Gastrocnemius medialis (tissue), 4 donors: ENCODE results near the gene FBXO5. TPM values are rescaled to one million over a fixed set of nuclear protein-coding genes. Genes with fewer than 3 reads are reported as not detected.
"Not testable (repeated sequence)": the region's sequence is repeated elsewhere in the genome, so short reads cannot be mapped to it uniquely, and the experiment has no call there.

Experiments
- ATAC-seq, 2 donors: fragments of 150-250 bp; one replicate each; pipeline ENCODE4 v1.9.1; 2016
- DNase-seq, 2 donors: peaks; one replicate each; pipeline ENCODE4 v3.0.0-alpha.2; 2019
- H3K27ac ChIP-seq, 4 donors: fragments of 200-600 bp; sonication (generic); 1 replicate in 1 of 4; 2 replicates in 3 of 4; pipeline ENCODE4 v1.5.1; 2016 to 2018; ENCODE audit warnings: mild to moderate bottlenecking in 2 of 4, moderate library complexity in 1 of 4
- H3K27me3 ChIP-seq, 3 donors: fragments of 200-600 bp; sonication (generic) in 2 of 3; 1 replicate in 1 of 3; 2 replicates in 2 of 3; pipeline versions ENCODE4 v1.5.1 to v1.6.0; 2016 to 2019; ENCODE audit warnings: mild to moderate bottlenecking in 1 of 3, moderate library complexity in 1 of 3
- H3K36me3 ChIP-seq, 2 donors: fragments of 200-600 bp; sonication (generic) in 1 of 2; one replicate each; pipeline ENCODE4 v1.5.1; 2017 to 2018
- H3K4me1 ChIP-seq, 2 donors: fragments of 200-600 bp; sonication (generic) in 1 of 2; one replicate each; pipeline ENCODE4 v1.5.1; 2016 to 2017; ENCODE audit warnings: mild to moderate bottlenecking in 2 of 2
- H3K4me3 ChIP-seq, 4 donors: fragments of 200-600 bp; sonication (generic) in 3 of 4; 1 replicate in 1 of 4; 2 replicates in 3 of 4; pipeline ENCODE4 v1.5.1; 2016 to 2019; ENCODE audit warnings: mild to moderate bottlenecking in 2 of 4
- H3K9me3 ChIP-seq, 3 donors: fragments of 200-600 bp; sonication (generic) in 2 of 3; 1 replicate in 1 of 3; 2 replicates in 2 of 3; pipeline ENCODE4 v1.5.1; 2016 to 2019
- POLR2A ChIP-seq, 2 donors: fragments of 450-650 bp; IDR thresholded peaks; one replicate each; pipeline ENCODE4 v1.6.1; 2017; ENCODE audit warnings: antibody characterized with exemption in 2 of 2, mild to moderate bottlenecking in 2 of 2, moderate library complexity in 2 of 2
- in situ Hi-C, 4 donors: fragments of 200-750 bp; cut with MboI; loops; one replicate each; pipeline versions ENCODE4 v1.15.0 to v1.8.0; 2017; ENCODE audit warnings: low sequenced_read_pairs in 4 of 4
- intact Hi-C: fragments of 100-400 bp; cut with DNase I; formaldehyde crosslinking; loops from one replicate; pipeline ENCODE4 v1.15.1; 2023; ENCODE audit warnings: low total_unique reads
- total RNA-seq, 4 donors: library from RNA; depleted of rRNA; stranded (reverse); fragments of >200 nt; gene quantifications; one replicate each; pipeline versions ENCODE4 v1.1.0 to v1.2.3, GENCODE V29; 2016
- TF ChIP-seq, protein P1 (sequence below), 5 experiments: fragments of 450-650 bp in 3 of 5; fragments of 200-600 bp in 2 of 5; sonication (generic) in 2 of 5; IDR thresholded peaks in 4 of 5; conservative IDR thresholded peaks in 1 of 5; 1 replicate in 4 of 5; 2 replicates in 1 of 5; pipeline ENCODE4 v1.5.1; 2016 to 2019; ENCODE audit warnings: antibody characterized with exemption in 5 of 5, mild to moderate bottlenecking in 3 of 5, moderate library complexity in 3 of 5

FBXO5 gene
- total RNA-seq, 4 donors from 2014 or later = 0.78 to 1.9 (median 1.0) TPM

DNA sequence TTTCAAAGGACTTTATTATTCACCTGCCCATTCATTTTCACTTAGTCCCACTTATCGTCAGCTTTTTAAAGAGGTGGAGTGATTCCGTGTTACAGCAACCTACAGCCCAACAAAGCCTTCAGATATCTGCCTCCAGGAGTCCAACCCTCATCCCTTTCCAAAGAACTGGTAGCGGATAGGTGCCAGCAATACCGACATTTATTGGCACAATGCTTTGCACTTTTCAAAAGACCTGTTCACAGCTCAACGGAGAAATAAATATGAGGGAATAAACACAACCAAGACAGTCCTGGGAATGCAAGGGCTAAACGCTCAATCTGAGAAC is 20.5 kb upstream of the FBXO5 start:
- peak in 1 of 2 donors; percentile 1 for ATAC-seq
- H3K27ac ChIP-seq = peak overlapping the region; percentile 81 to 93 (median 88)
- in situ Hi-C loops = no loop called here
- H3K27me3 ChIP-seq = no peaks in the 10 kb centered on the region
- DNase-seq = no peak
- no peak for TF ChIP-seq POLR2A (IDR thresholded peaks at IDR 0.05)
- TF ChIP-seq, protein P1, sequence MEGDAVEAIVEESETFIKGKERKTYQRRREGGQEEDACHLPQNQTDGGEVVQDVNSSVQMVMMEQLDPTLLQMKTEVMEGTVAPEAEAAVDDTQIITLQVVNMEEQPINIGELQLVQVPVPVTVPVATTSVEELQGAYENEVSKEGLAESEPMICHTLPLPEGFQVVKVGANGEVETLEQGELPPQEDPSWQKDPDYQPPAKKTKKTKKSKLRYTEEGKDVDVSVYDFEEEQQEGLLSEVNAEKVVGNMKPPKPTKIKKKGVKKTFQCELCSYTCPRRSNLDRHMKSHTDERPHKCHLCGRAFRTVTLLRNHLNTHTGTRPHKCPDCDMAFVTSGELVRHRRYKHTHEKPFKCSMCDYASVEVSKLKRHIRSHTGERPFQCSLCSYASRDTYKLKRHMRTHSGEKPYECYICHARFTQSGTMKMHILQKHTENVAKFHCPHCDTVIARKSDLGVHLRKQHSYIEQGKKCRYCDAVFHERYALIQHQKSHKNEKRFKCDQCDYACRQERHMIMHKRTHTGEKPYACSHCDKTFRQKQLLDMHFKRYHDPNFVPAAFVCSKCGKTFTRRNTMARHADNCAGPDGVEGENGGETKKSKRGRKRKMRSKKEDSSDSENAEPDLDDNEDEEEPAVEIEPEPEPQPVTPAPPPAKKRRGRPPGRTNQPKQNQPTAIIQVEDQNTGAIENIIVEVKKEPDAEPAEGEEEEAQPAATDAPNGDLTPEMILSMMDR (IDR thresholded peaks at IDR 0.05 in 4 of 5, conservative IDR thresholded peaks at IDR 0.05 in 1 of 5) = no peak
- H3K9me3 ChIP-seq = no peaks in the 10 kb centered on the region
- no peaks in the 10 kb centered on the region for H3K36me3 ChIP-seq
- intact Hi-C loops = loop anchor here (1.0 to 2.0 kb wide), 2 partner anchors 21 kb away; partner anchors contain the start of gene FBXO5
- H3K4me3 ChIP-seq = peak overlapping the region; percentile 74 to 89 (median 84)
- H3K4me1 ChIP-seq = peaks cover 32 to 37% of the 10 kb centered on the region in 2 donors

DNA sequence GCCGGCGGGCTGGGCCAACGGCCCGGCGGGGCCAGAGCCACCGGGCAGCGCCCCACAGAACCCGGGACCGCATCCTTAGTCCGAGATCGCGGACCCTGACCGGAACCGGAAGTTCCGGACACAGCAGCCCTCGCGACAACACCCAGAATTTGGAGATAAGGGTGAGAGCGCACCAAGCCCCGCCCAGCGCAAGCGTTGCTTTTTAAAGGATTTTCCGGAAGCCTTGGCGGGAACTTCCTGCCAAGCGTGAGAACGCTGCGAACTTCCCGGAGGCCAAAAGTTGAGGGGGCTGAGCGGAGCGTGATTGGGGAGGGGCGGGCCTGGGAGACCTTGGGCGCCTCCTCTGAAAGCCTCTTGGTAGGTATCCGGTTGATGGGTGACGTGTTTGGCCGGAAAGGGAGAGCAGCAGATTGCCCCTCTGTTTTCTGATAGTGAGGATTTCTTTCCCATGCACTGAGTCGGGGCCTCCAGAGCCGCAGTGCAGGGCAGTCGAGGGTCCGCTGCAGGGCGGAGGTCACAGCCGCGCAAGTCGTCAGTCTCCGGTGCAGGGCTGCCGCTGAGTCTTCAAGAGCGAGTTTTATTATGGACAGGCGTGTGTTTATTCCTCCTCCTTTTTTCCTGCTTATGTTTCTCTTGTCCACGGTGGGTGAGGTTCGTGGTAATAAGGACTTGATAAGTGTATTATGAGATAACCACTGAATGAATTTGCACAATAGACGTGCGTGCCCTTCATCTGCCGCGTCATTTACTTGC is 19.9 kb upstream of the FBXO5 start, which contains the start of gene MTRF1L:
Gene MTRF1L (minus strand): TSS at position 97 of the 753 bp plus-strand sequence. CDS start 24 bp downstream, at position 73.
- in situ Hi-C loops (no loop called here), intact Hi-C loops (loop anchor here (1.0 to 2.0 kb wide), 2 partner anchors 20 to 22 kb away; partner anchors contain the start of gene FBXO5)
- Histone ChIP-seq H3K9me3 (no peaks in the 10 kb centered on the region), H3K4me1 (peaks cover 32 to 37% of the 10 kb centered on the region in 2 donors), H3K27me3 (no peaks in the 10 kb centered on the region), H3K27ac (peak within 1 kb of the TSS; percentile 81 to 93 (median 88)), H3K36me3 (no peaks in the 10 kb centered on the region), H3K4me3 (peak within 1 kb of the TSS; percentile 74 to 89 (median 84))
- DNase-seq (peak; percentile 87 to 88), ATAC-seq (peak; percentile 98 to 99)
- TF ChIP-seq, protein P1 (IDR thresholded peaks at IDR 0.05 in 4 of 5, conservative IDR thresholded peaks at IDR 0.05 in 1 of 5) = peak in 2 of 5 experiments; percentile 1 to 22
- TF ChIP-seq POLR2A (IDR thresholded peaks at IDR 0.05) = peak; percentile 75 to 86

DNA sequence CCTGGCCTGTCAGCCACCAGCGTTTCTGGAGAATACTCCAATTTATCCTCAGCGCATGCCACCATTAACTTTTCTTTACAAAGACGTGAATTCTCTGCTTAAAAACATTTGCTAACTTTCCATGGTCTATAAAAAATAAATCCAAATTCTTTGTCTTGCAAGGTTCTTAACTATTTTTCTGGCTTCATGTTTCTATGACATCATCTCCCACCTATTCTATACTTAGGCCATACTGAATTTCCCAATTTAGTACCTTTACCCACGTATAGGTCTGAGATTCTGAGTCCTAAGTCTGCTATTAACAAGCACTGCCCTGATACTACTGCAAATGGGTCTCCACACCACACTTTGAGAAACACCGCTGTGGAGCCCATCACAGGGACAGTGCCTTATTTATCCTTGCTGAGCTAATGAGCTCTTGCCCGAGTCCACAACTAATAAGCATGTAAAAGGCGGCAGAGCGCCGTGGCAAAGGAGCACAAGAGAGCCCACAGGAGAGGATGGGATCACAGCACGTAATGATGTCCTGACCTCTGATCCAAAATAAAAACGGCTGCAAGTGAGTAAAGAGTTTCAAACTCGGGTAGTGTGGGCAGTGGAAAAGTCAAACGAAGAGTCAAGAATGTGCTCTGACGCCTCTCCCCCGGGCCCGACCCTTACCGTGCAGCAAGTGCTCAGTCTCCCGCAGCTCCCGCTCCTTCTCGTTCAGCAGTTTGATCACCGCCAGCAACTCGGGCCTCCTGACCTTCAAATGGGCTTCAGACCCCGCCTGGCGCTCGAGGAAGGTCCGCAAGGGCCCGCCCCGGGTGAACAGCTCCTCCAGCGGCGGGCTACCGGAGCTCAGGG is 19.1 kb upstream of the FBXO5 start:
- H3K9me3 ChIP-seq = no peaks in the 10 kb centered on the region

DNA sequence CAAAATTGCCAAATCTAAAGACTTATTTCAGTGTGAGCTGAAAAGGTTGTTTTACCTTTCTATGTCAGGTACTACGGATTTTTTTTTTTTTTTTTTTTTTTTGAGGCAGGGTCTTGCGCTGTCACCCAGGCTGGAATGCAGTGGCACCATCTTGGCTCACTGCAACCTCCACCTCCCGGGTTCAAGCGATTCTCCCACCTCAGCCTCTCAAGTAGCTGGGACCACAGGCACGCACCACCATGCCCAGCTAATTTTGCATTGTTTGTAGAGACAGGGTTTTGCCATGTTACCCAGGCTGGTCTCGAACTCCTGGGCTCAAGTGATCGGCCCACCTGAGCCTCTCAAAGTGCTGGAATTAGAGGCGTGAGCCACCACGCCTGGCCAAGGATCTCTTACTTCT is 17.9 kb upstream of the FBXO5 start:
- peak overlapping the region in 1 of 4 donors; percentile 74 for H3K4me3 ChIP-seq
- H3K4me1 ChIP-seq = peaks cover 32 to 42% of the 10 kb centered on the region in 2 donors
- H3K36me3 ChIP-seq, H3K27me3 ChIP-seq, intact Hi-C loops, H3K9me3 ChIP-seq, ATAC-seq, DNase-seq, in situ Hi-C loops: not testable (repeated sequence)
- peak overlapping the region in 1 of 4 donors; percentile 32 for H3K27ac ChIP-seq

More for the DNA sequence above, 19.1 kb upstream of the FBXO5 start:
- in situ Hi-C loops (no loop called here), intact Hi-C loops (loop anchor here (2.0 kb wide), 1 partner anchor 19 kb away; the partner anchor contains the start of gene FBXO5)
- peak overlapping the region; percentile 81 to 93 (median 88) for H3K27ac ChIP-seq
- ATAC-seq (peak; percentile 23 to 57), DNase-seq (peak in 1 of 2 donors; percentile 10)
- peak overlapping the region; percentile 74 to 89 (median 84) for H3K4me3 ChIP-seq
- H3K36me3 ChIP-seq = no peaks in the 10 kb centered on the region
- peaks cover 32 to 42% of the 10 kb centered on the region in 2 donors for H3K4me1 ChIP-seq
- TF ChIP-seq, protein P1 (IDR thresholded peaks at IDR 0.05 in 4 of 5, conservative IDR thresholded peaks at IDR 0.05 in 1 of 5) = peak in 1 of 5 experiments; percentile 7
- no peak for TF ChIP-seq POLR2A (IDR thresholded peaks at IDR 0.05)
- H3K27me3 ChIP-seq = no peaks in the 10 kb centered on the region
